NCI-H2171 treated with DMSO at 0.1 percent for 48 hours (cell line): Measurements from ENCODE around the gene PEX14.

Experiments used
- DNase-seq: peaks from one replicate; lab custom pipeline; 2025; lab: John Stamatoyannopoulos, UW

The PEX14 gene

DNA sequence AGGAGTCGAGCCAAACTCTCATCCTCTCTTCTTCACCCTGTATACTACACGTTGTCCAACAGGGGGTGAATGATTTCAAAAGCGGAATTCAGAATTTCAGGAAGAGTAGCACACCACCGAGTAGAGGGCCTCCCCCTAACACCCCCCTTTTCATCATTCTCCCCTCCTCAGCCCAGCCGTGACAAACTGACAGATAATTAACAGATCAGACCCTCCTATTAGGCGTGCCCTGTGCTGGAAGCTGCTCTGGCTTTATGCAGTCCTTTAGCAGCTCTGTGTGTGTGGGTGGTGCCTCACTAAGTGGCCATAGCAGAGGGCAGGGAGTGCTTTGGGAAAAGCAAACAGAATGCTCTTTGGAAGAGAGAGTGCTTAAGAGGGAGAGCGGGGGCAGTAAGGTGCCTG lies 44.3 kb downstream of the PEX14 start:
- no peak for DNase-seq

DNA sequence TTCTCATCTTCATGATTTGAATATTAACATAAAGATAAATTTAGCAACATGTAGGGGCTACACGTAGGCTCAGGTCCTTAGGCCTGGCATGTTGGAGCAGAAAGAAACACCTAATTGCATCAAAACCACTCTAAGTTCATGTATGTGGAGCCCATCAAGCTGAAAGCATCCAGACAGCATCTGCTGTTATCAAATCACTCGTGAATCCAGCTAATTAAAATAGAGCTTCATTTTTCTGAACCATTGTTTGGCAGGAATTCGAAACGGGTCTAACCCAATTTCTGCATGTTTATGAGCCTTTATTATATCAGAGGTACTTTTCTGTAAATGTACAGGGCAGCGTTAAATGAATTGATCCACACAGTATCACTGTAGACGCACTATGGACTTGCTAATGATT lies 45.7 kb downstream of the PEX14 start:
- peak; percentile 23 for DNase-seq

DNA sequence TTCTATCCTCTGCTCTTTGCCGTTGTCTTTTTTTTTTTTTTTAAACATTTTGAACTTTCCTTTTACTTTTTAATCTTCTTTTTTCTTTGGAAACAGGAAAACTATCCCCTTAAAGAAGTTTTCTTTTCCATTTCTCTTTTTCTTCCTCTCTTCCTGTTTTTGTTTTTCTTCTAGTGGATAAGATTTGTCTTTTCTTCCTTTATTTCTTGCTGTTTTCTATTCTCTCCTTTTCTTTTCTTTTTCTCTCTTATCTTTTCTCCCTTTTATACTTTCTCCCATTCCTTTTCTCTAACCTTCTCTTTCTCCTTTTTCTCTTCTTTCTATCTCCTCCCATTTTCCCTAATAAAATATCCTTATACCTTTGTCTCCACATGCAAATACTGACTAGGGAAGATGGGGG lies 46.2 kb downstream of the PEX14 start:
- DNase-seq, result no peak

DNA sequence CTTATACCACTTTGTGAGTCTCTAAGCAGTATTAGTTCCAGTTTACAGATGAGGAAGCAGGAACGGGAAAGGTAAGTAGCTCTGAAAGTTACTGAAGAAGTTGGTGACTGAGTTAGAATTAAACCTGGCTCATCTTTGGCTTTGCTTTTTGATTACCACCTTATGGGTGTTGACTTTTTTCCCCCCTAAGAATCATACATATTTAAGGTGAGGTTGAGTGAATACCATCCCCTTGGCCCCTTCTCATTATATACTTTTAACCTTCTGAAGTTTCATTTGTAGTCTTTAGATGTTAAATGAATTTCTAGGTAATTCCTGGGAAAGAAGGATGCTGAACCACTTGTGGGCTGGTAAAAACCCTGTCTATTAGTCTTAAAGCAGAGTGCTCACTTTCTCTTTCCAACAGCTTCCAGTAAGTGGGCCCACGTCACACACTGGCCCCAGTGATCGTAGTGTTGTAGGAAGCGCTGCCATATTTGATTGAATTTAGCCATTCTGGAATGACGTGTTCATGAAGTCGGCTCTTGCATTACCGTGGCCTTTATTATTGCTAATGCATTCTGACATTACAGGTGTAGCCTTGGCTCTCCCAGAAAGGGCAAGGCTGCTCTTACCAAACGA lies 46.9 kb downstream of the PEX14 start:
- no peak for DNase-seq

DNA sequence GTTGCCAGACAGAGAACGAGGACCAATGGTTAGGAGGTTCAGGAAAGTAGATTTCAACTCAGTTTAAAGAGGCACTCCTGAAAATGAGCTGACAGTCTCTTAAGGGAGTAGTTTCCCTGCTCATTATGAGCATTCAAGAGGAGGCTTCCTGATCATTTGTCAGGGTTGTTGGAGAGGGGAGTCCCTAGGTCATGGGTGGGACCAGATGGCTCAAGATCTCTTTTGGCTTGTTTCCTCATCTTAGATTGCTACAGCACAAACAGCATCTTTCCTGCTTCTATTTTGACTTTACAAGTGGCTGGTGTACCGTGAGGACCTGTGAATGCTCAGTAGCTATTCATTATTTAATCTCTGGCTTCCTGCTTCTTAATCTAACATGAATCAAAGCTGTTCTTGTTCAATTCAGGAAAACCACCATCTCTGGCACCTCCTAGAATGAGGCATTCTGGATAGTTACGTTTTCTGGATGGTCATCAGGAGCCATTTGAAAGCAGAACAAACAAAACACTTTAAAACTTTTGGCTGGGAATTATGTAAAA lies 47.6 kb downstream of the PEX14 start:
- DNase-seq, result peak; percentile 76

DNA sequence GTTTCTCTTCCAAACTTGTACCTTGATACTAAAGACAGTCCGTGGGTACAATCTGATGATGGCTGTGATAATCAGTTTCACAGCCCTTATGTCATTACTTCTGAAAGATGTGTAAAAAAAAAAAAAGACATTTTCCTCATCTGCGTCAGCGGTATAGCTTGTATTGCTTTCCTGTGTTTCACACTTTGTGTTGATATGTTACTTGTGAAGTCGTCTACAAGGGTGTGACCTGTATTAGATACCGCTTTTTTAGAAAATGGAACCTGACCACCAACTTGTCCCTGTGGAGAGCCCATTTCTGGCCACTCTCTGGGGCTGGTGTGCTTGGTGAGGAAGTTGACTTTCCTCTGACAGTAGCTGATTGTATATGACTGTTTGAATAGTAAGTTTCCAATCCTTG lies 50.5 kb downstream of the PEX14 start:
- DNase-seq, result no peak

DNA sequence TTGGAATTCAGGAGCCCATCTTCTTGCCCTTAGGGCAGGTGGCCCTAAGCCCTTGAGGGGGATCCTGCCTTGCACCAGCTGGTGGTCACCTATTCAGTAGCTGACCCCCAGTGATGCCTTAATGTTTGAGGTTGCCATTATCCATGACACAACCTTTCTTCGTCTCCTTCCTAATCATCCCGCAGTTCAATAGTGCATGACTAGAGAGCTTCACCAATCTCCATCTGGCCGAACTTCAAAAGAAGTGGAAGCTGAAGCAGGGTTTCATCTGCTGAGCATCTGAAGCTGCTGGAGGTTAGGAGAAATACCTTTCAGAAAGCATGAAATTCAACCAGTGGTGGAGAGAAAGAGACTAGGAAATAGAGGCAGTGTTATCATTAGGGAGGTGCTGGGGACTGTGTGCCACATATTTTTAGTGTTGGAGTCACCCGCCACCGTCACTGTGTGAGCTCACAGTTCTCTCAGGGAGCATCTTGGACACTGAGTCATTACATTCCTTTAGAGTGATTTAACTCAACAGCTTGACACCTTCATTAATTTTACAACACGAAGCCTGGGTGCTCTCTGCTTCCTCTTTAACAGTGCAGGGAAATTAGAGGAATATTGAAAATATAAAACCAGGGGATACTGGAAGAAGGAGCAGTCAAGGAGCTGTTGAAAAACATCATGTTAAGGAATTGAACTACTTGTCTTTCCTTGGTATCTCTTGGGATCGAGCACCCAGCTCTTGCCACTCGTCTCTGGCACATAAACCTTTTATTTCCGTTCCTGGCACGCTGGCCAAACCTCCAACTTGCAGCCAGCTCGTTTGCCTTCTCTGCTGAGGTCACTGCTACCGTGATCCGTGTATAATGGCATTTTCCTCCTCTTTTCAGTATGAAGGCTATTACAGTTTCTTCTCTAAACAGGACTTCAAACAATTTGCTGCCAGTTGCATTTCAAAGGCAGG lies 53.6 kb downstream of the PEX14 start:
- DNase-seq, result no peak

DNA sequence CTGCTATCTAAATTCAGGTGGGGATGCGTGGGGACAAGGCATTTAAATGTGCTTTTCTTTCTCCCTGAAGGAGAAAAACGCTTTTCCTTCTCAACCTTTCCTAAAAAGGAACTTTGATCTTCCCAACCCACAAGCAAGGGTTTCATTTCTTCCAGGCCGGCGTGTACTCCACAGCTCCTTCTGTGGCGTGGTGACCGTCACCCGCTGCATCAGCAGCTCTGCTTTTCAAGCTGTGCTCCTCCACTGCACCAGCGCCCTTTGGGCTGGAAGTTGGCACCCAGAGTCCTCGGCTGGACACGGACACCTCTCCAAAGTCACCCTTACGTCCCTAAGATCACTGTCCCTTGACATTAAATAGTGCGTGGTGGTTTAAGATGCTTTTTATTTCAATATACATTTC lies 54.3 kb downstream of the PEX14 start:
- no peak for DNase-seq

DNA sequence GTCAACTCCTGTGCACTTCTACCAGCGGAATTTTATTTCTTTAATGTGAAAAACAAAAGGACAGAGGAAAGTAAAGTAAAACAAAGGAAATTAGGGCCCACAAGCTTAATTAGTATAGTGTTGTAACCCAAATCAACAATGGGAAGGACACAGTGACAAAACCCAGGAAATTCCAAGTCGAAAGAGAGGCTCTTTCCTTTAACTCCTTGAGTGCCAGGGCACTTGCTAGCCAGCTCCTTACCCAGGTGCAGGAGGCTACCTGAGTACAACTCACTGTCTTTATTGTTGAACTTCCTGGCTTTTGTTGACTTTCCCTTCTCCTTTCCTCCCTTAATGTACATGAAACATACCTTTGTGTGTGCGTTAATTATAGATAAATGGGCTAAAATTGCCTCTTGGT lies 55.0 kb downstream of the PEX14 start:
- DNase-seq, result no peak

DNA sequence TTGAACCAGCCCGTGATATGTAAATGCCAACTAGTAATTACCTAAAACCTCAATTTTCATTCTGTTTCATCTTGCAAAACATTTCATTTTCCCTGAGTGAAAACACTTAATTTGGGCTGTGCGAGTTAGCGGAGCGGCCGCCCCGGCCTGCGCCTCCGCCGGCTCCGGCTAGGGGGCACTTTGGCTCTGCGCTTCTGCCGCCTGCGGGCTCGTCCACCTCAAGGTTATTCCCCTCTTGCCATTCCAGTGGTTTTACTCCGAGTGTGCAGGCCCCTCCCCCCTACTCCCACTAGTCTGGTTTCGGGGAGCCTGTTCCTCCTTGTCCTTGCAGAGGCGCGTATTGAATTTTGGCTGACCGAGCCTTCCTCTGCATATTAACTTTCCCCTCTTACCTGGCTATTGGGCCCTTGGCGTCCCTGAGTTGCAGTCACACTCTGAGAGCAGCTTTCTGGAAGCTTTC lies 55.6 kb downstream of the PEX14 start:
- no peak for DNase-seq

DNA sequence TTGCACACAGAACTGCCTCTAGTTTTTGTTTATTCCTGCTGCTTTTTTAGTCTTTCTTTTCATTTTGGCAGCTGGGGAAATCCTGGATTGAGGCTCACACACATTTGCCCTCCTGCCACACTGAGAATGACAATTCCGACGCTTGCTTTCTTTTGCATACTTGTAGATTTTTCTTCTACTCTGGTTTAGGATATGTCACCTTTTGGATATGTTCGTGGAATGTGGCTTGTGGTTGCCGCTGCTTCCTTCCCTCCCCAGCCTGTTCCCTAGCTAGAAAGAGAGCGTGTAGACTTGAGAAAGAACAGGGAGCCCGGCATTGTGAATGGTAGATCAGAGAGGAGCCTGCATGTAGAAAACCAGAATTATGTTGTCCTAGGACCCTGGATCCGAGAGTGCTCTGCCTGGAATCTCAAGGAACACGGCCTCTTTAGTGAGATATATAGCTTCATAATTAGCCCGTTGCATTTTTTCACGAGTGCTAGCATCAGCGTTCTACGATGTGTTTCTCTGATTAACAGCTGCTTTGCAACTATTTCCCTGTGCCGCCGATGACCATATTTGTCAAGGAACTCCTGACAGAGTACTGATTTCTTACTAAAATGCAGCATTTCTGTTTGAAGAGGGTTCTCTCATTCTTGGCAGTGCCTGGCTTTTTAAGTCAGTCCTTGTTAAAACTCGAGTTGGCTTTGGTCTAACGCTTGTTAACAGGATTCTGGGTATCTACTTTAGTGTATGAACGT lies 56.2 kb downstream of the PEX14 start:
- no peak for DNase-seq

DNA sequence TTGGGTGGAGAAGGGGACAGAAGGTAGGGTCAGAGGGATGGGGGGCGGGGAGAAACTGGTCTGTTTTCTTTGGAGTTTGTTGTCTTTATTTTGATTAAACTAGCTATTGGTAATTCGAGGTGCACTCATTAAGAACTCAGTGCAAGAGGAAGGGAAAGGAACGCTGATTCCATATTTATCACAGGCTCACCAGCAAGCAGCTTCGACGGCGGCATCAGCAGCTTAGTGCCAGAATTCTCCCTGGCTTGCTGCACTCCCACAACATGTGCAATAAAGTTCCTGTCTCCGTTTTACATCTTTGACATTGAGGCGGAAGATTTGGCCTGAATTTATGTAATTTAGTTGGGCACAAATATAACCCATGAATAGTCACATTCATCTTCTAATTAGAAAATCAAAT lies 57.6 kb downstream of the PEX14 start:
- no peak for DNase-seq

DNA sequence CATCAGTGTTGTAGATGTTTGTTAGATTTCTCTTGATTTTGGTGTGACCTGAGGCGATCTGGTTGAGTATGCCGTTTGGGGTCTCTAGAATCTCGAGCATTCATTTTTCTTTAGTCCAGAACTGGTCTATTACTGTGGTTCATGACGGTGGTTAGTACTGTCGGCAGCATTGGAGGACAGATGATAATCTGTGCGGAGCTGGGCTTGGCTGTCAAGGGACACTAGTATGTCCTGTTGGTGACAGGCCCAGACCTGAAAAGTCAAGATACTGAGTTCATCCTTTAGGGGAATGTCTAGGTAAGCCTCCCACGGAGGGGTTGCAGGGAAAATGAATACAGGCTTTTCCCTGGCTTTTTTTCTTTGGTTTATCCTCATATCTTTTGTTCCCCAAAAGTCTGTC lies 59.8 kb downstream of the PEX14 start:
- no peak for DNase-seq

DNA sequence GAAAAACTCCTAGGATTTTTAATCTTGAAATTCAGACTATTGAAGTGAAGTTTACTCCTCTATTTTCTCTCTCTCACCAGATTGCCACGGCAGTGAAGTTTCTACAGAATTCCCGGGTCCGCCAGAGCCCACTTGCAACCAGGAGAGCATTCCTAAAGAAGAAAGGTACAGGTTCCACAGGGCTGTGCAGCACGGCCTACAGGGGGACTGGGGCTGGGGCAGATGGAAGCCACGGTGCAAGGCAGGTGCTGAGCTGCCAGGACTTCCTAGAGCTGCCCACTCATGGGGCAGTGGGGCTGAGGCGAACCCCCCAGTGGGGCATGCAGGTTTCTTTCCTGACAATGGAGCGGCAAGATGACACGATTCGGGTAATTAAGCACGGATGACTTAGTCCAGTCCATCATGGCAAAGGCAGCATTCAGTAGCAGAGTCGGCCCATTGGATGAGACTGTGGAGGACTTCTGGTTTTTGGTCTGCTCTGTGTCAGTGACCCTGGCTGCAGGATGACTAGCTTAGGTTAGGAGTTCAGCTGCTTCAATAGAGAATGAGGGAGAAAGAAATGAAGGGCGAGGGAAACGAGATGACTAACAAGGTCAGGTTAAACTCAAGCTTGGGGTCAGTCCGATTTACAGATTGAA lies 61.5 kb downstream of the PEX14 start:
- no peak for DNase-seq

DNA sequence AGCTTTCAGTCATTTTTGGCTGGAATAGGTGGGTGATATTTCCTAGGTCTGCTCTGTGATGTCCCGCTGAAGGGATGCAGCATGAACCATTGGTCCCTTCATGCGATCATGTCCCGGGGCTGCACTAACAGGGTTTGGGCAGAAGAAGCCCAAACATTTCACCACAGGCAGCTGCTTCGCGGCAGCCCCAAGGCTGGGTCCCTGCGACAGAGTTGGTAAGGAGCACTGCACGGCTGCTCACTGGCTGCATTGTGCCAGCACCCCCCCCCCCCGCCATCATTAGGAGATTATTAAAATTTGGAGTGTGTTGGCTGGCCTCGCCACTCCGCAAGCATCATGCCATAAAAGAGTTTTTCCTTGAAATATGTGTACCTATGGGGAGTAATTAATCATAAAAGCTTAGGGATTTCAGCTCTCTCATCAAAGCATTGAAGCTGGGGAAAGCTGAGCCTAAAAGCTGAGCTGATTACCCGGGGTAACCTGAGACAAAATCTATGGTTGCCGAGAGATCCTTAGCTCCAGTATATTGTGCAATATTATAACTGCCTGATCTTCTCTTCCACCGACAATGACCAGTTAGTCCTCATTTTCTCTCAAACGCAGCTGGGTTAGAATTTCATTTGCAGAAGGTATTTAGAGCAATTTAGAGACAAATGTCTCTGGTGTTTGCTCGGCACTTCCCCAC lies 62.5 kb downstream of the PEX14 start:
- DNase-seq, result peak; percentile 86

DNA sequence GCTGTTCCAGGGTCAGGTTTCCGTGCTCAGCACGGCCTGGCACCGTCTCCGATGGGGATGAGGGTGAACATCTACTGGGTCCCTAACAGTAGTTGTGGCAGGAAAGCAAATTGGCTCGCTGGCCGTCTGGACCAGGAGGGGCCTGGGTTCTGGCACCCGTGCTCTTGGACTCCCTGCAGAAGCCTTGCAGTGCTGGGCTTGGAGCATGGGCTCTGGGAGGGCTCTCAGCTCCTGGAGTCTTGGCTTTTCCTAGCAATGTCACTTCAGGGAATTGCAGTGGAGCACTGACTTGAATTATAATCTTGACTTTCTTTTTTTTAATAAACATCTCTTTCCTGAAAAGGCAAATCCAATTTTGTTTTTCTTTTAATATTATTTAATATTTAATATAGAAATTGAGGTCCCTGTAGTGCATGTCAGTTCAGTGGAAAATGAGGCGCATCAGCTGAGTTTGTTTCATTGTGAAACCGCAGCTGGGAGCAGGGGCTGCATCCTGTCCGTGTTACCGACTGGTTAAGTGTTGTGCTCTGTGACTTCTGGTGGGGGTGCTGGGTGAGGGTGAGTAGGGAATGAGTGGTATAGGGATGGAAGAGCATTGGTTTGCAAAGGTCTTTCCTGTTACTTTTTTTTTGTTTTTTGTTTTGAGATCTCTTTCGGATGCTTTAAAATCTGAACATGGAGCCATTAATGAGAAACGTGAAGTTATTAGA lies 64.1 kb downstream of the PEX14 start:
- DNase-seq, result no peak

DNA sequence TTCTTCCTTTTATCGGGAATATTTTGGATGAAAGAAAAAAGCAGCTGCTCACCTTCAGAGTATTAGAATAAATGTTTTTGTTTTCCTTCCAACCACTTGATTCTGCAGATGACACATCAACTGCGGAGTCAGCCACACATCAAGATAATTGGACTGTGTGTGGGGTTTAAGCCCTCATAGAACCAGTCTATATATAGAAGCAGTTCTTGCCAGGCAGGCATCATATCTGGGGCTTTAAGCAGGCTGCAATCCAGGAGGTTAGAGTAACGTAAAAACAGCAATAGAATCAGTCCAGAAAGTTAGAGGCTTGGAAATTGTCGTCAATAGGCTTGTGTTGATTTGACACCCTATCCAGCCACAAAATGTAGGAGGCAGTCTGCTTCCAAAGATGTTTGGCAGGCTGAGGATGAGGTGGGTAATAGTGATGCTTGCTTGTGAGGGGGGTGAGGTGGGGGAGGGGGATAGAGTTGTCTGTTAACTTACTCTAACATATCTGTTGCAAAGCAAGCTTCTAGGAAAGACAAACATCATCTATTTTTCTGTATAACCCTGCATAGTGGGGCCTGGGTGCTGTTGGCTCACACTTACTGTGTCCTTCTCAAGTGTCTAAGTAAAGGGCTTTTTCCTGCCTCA lies 64.8 kb downstream of the PEX14 start:
- DNase-seq, result peak; percentile 35

DNA sequence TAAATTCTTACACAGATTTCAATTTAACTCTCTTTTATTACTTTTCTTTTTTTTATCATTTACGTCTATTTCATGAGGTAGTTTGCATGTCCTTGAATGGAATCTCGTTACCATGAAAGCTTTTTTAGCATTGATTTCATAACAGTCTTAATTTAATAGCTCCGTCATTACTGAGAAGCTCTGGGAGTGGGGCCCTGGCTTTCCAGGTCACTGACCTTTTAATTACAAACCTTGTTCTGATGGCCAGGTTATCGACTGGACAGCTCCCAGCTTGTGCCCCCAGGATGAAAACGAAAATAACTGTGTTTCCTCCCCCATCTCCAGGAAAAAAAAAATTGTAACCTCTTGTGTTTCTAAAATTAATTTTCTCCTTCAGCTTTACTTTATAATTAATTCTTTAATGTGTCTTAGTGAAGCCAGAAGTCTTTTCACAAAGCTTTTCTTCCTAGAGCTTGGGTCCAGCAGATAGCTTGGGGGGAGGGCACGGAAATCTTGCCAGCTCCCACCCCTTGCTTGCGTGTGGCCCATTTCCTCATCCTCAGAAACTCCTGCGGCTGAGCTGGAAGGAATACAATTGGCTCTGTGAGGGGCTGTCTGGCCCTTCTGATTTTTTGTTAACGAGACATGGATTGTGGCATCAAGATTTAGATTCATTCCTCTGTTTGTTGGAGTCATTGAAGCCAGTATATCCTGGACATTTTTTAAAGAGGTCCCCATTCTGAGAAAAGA lies 65.7 kb downstream of the PEX14 start:
- no peak for DNase-seq

DNA sequence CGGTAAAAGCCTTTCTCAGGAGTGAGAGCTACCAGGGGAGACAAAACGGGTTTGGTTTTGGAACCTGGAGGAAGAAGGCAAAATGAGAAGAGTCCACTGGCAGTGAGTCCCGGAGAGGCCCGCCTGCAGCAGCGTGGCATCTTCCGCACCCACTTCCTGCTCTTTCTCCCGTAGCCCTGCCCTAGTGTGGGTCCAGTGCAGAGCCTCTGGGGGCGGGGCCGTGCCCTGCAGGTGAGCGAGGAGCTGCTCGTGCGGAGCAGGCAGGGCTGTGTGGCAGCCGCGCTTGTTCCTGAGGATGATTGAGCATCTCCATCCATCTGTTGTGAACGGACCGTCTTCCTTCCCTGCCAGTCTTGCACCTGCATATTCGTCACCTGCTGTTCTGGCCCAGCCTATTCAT lies 66.5 kb downstream of the PEX14 start:
- peak; percentile 71 for DNase-seq

DNA sequence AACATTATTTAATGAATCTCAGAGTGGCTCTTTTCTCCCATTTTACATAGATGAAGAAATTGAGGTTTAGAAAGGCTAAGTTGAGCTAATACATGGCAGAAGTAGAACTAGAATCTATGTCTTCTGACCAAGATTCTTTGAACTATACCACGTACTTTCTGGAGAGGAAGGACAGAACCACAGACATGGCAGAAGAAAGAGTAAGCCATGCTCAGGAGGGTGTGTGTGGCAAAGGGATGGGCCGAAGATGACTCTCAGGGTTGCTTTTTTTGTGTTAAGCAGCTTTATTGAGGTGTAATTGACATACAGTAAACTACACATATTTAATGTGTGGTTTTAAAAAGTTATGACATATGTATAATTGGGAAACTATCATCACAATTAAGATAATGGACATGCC lies 69.5 kb downstream of the PEX14 start:
- DNase-seq, result no peak
